HG03354 (cell line): ENCODE results near the gene CFAP206.
"Not testable (repeated sequence)": the region's sequence is repeated elsewhere in the genome, so short reads cannot be mapped to it uniquely, and the experiment has no call there.

Source experiments
- ATAC-seq: cut with Tn5 transposase; IDR thresholded peaks from one replicate; pipeline ENCODE4 v1.9.1; 2021; ENCODE audit warnings: mild to moderate bottlenecking; ENCODE audit not compliant: unreplicated experiment, poor library complexity, severe bottlenecking

Gene CFAP206

GRCh38 chr6:87419266-87419665 lies 11.5 kb downstream of the CFAP206 start:
- no peak for ATAC-seq

- no peak for ATAC-seq
Measured at GRCh38 chr6:87420360-87420759, 12.6 kb downstream of the CFAP206 start.

GRCh38 chr6:87421576-87421975 lies 13.8 kb downstream of the CFAP206 start:
- ATAC-seq, result no peak

- no peak for ATAC-seq
Measured at GRCh38 chr6:87426789-87427188, 19.0 kb downstream of the CFAP206 start.

- ATAC-seq, result no peak
Measured at GRCh38 chr6:87430499-87430898, 22.7 kb downstream of the CFAP206 start.

- ATAC-seq, result no peak
Measured at GRCh38 chr6:87431263-87431662, 23.5 kb downstream of the CFAP206 start.

GRCh38 chr6:87436435-87436834 lies 28.7 kb downstream of the CFAP206 start:
- peak; percentile 66 for ATAC-seq

GRCh38 chr6:87441711-87442110 lies 33.9 kb downstream of the CFAP206 start:
- ATAC-seq, result no peak

- ATAC-seq, result no peak
Measured at GRCh38 chr6:87444362-87444761, 36.6 kb downstream of the CFAP206 start.

- no peak for ATAC-seq
Measured at GRCh38 chr6:87465051-87465450, 57.3 kb downstream of the CFAP206 start.

GRCh38 chr6:87472525-87473418 lies 65.0 kb downstream of the CFAP206 start, which contains the start of gene SLC35A1:
Gene SLC35A1, plus strand, starts transcription at chr6:87472974. Its CDS starts 30 bp downstream, at chr6:87473004.
- ATAC-seq, result peak; percentile 96

GRCh38 chr6:87473419-87473903 lies 65.7 kb downstream of the CFAP206 start:
- ATAC-seq, result peak; percentile 72

- ATAC-seq, result no peak
Measured at GRCh38 chr6:87481931-87482330, 74.2 kb downstream of the CFAP206 start.

GRCh38 chr6:87482366-87482765 lies 74.6 kb downstream of the CFAP206 start:
- no peak for ATAC-seq

GRCh38 chr6:87483929-87484328 lies 76.2 kb downstream of the CFAP206 start:
- no peak for ATAC-seq

GRCh38 chr6:87484491-87484890 lies 76.7 kb downstream of the CFAP206 start:
- ATAC-seq, result no peak

- no peak for ATAC-seq
Measured at GRCh38 chr6:87487555-87487954, 79.8 kb downstream of the CFAP206 start.

GRCh38 chr6:87489326-87489725 lies 81.6 kb downstream of the CFAP206 start:
- not testable (repeated sequence) for ATAC-seq

- peak; percentile 93 for ATAC-seq
Measured at GRCh38 chr6:87494761-87495422, 87.1 kb downstream of the CFAP206 start.

- ATAC-seq, result no peak
Measured at GRCh38 chr6:87498048-87498447, 90.3 kb downstream of the CFAP206 start.
